ENCODE data around the gene RNU2-1. TPM values are rescaled to one million over a fixed set of nuclear protein-coding genes. Genes with fewer than 3 reads are reported as not detected.
"Not testable (repeated sequence)": the region's sequence is repeated elsewhere in the genome, so short reads cannot be mapped to it uniquely, and the experiment has no call there.

The RNU2-1 gene
- total RNA-seq, result 1,000 to 10,000 TPM; 3,690 to 5,833 (median 5,267) TPM
- total RNA-seq (2013), result not detected

DNA sequence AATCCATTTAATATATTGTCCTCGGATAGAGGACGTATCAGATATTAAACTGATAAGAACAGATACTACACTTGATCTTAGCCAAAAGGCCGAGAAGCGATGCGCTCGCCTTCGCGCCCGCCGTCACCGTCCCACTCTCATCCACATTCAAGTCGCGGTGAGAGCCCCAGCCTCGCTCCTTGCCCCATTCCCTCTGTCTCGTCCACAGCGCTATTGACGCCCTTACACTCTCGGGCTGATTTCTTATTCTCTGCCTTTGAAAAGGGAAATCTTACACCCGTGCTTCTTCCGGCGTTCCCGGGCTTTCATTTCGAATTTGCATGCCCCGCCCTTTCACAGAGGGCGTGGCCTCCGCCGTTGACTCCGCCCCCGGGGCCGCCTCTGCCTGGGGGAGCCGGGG lies at the start of gene RNU2-1:
TSS of gene RNU2-1 (minus strand) at position 101 of the 400 bp plus-strand sequence.
- H3K4me1 ChIP-seq (ENCODE audit: control insufficient read depth, insufficient read depth, low read length); H3K4me3 Mint-ChIP-seq; DNase-seq; H3K9me3 ChIP-seq (ENCODE audit: control insufficient read depth, insufficient read depth, low read length); H3K36me3 Mint-ChIP-seq; H3K4me3 ChIP-seq (ENCODE audit: low read length); ATAC-seq; H3K27ac ChIP-seq (ENCODE audit: low read length); H3K27ac Mint-ChIP-seq; intact Hi-C loops (cut with micrococcal nuclease); H3K4me1 Mint-ChIP-seq; H3K9me3 Mint-ChIP-seq; H3K27me3 ChIP-seq (ENCODE audit: control insufficient read depth, insufficient read depth, low read length); H3K27me3 Mint-ChIP-seq (ENCODE audit: low read depth in 2 of 2); H3K36me3 ChIP-seq (ENCODE audit: control insufficient read depth, insufficient read depth, low read length): not testable (repeated sequence)
- no CpG with 5 or more reads among the region's 31 CpGs for WGBS (ENCODE audit: insufficient coverage)

DNA sequence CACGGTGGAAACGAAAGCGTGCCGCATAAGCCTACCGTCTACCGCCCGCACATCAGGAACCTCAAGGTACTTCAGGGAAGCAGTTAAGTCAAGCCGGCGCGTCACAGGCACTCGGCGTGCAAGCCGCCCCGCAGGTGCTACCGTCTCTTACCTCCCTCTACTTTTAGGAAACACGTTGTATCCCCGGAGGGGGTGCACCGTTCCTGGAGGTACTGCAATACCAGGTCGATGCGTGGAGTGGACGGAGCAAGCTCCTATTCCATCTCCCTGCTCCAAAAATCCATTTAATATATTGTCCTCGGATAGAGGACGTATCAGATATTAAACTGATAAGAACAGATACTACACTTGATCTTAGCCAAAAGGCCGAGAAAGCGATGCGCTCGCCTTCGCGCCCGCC lies 39.1 kb upstream of the RNU2-1 start:
- H3K4me1 Mint-ChIP-seq; H3K36me3 Mint-ChIP-seq; H3K9me3 ChIP-seq (ENCODE audit: control insufficient read depth, insufficient read depth, low read length); H3K9me3 Mint-ChIP-seq; H3K27ac ChIP-seq (ENCODE audit: low read length); H3K36me3 ChIP-seq (ENCODE audit: control insufficient read depth, insufficient read depth, low read length); H3K27me3 Mint-ChIP-seq (ENCODE audit: low read depth in 2 of 2); H3K27me3 ChIP-seq (ENCODE audit: control insufficient read depth, insufficient read depth, low read length); H3K4me3 Mint-ChIP-seq; H3K4me3 ChIP-seq (ENCODE audit: low read length); DNase-seq; intact Hi-C loops (cut with micrococcal nuclease); H3K4me1 ChIP-seq (ENCODE audit: control insufficient read depth, insufficient read depth, low read length): not testable (repeated sequence)
- H3K27ac Mint-ChIP-seq, result peak overlapping the region; percentile 60 to 87
- ATAC-seq, result peak; percentile 24 to 65 (median 41)
- no CpG with 5 or more reads among the region's 30 CpGs for WGBS (ENCODE audit: insufficient coverage)

- Mint-ChIP-seq H3K27ac (peak overlapping the region; percentile 60 to 87), H3K4me3 (peak overlapping the region; percentile 51)
- H3K36me3 Mint-ChIP-seq; H3K9me3 ChIP-seq (ENCODE audit: control insufficient read depth, insufficient read depth, low read length); H3K36me3 ChIP-seq (ENCODE audit: control insufficient read depth, insufficient read depth, low read length); H3K27me3 Mint-ChIP-seq (ENCODE audit: low read depth in 2 of 2); H3K9me3 Mint-ChIP-seq; intact Hi-C loops (cut with micrococcal nuclease); H3K27me3 ChIP-seq (ENCODE audit: control insufficient read depth, insufficient read depth, low read length); H3K27ac ChIP-seq (ENCODE audit: low read length); H3K4me1 Mint-ChIP-seq; DNase-seq; H3K4me1 ChIP-seq (ENCODE audit: control insufficient read depth, insufficient read depth, low read length); H3K4me3 ChIP-seq (ENCODE audit: low read length): not testable (repeated sequence)
- peak in 1 of 3 donors; percentile 25 for ATAC-seq
- WGBS (ENCODE audit: insufficient coverage), result no CpG with 5 or more reads among the region's 12 CpGs
Observed at GRCh38 chr17:43272483-43272882, 38.7 kb upstream of the RNU2-1 start.

DNA sequence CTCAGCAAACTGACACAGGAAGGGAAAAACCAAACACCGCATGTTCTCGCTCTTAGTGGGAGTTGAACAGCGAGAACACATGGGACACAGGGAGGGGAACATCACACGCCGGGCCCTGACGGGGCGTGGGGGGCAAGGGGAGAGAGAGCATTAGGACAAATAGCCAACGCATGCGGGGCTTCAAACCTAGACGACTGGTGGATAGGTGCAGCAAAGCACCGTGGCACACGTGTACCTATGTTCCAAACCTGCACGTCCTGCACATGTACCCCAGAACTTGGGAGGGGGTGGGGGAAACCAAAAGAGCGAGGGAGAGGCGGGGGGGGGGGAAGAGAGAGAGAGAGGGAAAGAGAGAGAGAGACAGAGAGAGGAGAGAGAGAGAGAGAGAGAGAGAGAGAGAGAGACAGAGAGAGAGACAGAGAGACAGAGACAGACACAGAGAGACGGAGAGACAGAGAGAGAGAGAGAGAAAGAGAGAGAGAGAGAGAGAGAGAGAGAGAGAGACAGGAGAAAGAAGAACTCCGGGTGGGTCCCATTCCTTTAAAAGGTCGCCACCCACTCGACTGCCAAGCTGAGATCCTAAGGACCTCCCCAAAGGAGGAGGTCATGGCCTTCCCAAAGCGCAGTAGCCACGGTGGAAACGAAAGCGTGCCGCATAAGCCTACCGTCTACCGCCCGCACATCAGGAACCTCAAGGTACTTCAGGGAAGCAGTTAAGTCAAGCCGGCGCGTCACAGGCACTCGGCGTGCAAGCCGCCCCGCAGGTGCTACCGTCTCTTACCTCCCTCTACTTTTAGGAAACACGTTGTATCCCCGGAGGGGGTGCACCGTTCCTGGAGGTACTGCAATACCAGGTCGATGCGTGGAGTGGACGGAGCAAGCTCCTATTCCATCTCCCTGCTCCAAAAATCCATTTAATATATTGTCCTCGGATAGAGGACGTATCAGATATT lies 37.1 kb upstream of the RNU2-1 start:
- H3K4me3 ChIP-seq (ENCODE audit: low read length); H3K9me3 ChIP-seq (ENCODE audit: control insufficient read depth, insufficient read depth, low read length); H3K36me3 ChIP-seq (ENCODE audit: control insufficient read depth, insufficient read depth, low read length); H3K4me1 ChIP-seq (ENCODE audit: control insufficient read depth, insufficient read depth, low read length); H3K9me3 Mint-ChIP-seq; H3K36me3 Mint-ChIP-seq; H3K27me3 ChIP-seq (ENCODE audit: control insufficient read depth, insufficient read depth, low read length); H3K27ac Mint-ChIP-seq; H3K4me3 Mint-ChIP-seq; DNase-seq; H3K27ac ChIP-seq (ENCODE audit: low read length); H3K4me1 Mint-ChIP-seq; H3K27me3 Mint-ChIP-seq (ENCODE audit: low read depth in 2 of 2); intact Hi-C loops (cut with micrococcal nuclease): not testable (repeated sequence)
- no CpG with 5 or more reads among the region's 43 CpGs for WGBS (ENCODE audit: insufficient coverage)
- peak; percentile 24 to 64 (median 43) for ATAC-seq

DNA sequence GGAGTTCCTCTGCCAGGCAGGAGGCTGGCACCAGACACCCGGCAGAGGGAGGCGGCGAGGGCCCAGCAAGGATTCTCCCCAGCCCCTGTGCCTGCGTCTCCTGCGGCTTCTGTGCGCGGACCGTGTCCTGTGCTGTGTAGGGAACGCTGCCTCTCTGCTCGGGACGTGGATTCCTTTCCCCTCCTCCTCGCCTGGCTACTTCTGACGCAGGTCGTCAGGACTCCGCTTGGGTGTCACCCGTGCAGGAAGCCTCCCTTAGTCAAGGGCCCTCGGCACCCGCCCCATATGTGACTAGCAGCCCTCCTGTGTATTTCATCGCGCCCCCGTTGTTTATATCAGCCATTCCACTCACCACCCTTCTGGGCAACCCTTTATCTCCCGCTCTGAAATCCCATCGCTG lies 12.7 kb upstream of the RNU2-1 start:
- WGBS (ENCODE audit: insufficient coverage), result 13% methylated on average over 8 of the region's 23 CpGs
- H3K9me3 Mint-ChIP-seq; H3K4me1 ChIP-seq (ENCODE audit: control insufficient read depth, insufficient read depth, low read length); H3K4me3 ChIP-seq (ENCODE audit: low read length); H3K27me3 ChIP-seq (ENCODE audit: control insufficient read depth, insufficient read depth, low read length); H3K27ac ChIP-seq (ENCODE audit: low read length); H3K4me1 Mint-ChIP-seq; H3K27ac Mint-ChIP-seq; H3K27me3 Mint-ChIP-seq (ENCODE audit: low read depth in 2 of 2); intact Hi-C loops (cut with micrococcal nuclease); H3K36me3 Mint-ChIP-seq; H3K9me3 ChIP-seq (ENCODE audit: control insufficient read depth, insufficient read depth, low read length); H3K4me3 Mint-ChIP-seq; H3K36me3 ChIP-seq (ENCODE audit: control insufficient read depth, insufficient read depth, low read length); ATAC-seq: not testable (repeated sequence)
- DNase-seq, result peak in 1 of 2 donors; percentile 33

- H3K4me1 Mint-ChIP-seq; H3K27ac ChIP-seq (ENCODE audit: low read length); H3K9me3 ChIP-seq (ENCODE audit: control insufficient read depth, insufficient read depth, low read length); H3K4me3 ChIP-seq (ENCODE audit: low read length); H3K36me3 Mint-ChIP-seq; H3K4me3 Mint-ChIP-seq; H3K27me3 ChIP-seq (ENCODE audit: control insufficient read depth, insufficient read depth, low read length); H3K27me3 Mint-ChIP-seq (ENCODE audit: low read depth in 2 of 2); H3K36me3 ChIP-seq (ENCODE audit: control insufficient read depth, insufficient read depth, low read length); DNase-seq; H3K9me3 Mint-ChIP-seq; H3K4me1 ChIP-seq (ENCODE audit: control insufficient read depth, insufficient read depth, low read length); H3K27ac Mint-ChIP-seq; intact Hi-C loops (cut with micrococcal nuclease): not testable (repeated sequence)
- ATAC-seq, result peak in 2 of 3 donors; percentile 29 to 61
- WGBS (ENCODE audit: insufficient coverage), result no CpG with 5 or more reads among the region's 34 CpGs
Observed at GRCh38 chr17:43240596-43241352, 7.0 kb upstream of the RNU2-1 start.

GRCh38 chr17:43239597-43239996 lies 5.8 kb upstream of the RNU2-1 start:
- H3K36me3 Mint-ChIP-seq; DNase-seq; H3K4me1 Mint-ChIP-seq; H3K4me3 Mint-ChIP-seq; H3K27me3 ChIP-seq (ENCODE audit: control insufficient read depth, insufficient read depth, low read length); H3K9me3 Mint-ChIP-seq; H3K9me3 ChIP-seq (ENCODE audit: control insufficient read depth, insufficient read depth, low read length); H3K4me1 ChIP-seq (ENCODE audit: control insufficient read depth, insufficient read depth, low read length); H3K4me3 ChIP-seq (ENCODE audit: low read length); H3K27ac Mint-ChIP-seq; H3K36me3 ChIP-seq (ENCODE audit: control insufficient read depth, insufficient read depth, low read length); H3K27ac ChIP-seq (ENCODE audit: low read length); intact Hi-C loops (cut with micrococcal nuclease); H3K27me3 Mint-ChIP-seq (ENCODE audit: low read depth in 2 of 2): not testable (repeated sequence)
- peak in 2 of 3 donors; percentile 29 to 61 for ATAC-seq
- no CpG with 5 or more reads among the region's 26 CpGs for WGBS (ENCODE audit: insufficient coverage)

Measured in natural killer cell (primary cell).